Erythroblast (primary cell): ENCODE results near the gene KIF13A.

Experiments
- DNase-seq, 2 experiments: peaks; one replicate each; lab custom pipeline; 2025; lab: John Stamatoyannopoulos, UW
- GATA1 ChIP-seq: IDR thresholded peaks from 2 replicates; pipeline ENCODE4 v1.6.1; 2011; ENCODE audit warnings: low read depth, mild to moderate bottlenecking, control low read depth, low read length, moderate library complexity
- POLR2A ChIP-seq: IDR thresholded peaks from 2 replicates; pipeline ENCODE4 v1.6.1; 2011; ENCODE audit warnings: mild to moderate bottlenecking, low read length

KIF13A gene

GRCh38 chr6:18016698-18017097 is 29.3 kb upstream of the KIF13A start:
- no peak for DNase-seq
- TF ChIP-seq POLR2A (no peak), GATA1 (no peak)

- TF ChIP-seq POLR2A = no peak
- TF ChIP-seq GATA1 = no peak
- no peak for DNase-seq
Observed at GRCh38 chr6:18016133-18016532, 28.7 kb upstream of the KIF13A start.

GRCh38 chr6:18011287-18011686 is 23.9 kb upstream of the KIF13A start:
- TF ChIP-seq GATA1 (no peak), POLR2A (no peak)
- DNase-seq = no peak

- peak; percentile 24 to 27 for DNase-seq
Observed at GRCh38 chr6:18010540-18010939, 23.1 kb upstream of the KIF13A start.

DNA sequence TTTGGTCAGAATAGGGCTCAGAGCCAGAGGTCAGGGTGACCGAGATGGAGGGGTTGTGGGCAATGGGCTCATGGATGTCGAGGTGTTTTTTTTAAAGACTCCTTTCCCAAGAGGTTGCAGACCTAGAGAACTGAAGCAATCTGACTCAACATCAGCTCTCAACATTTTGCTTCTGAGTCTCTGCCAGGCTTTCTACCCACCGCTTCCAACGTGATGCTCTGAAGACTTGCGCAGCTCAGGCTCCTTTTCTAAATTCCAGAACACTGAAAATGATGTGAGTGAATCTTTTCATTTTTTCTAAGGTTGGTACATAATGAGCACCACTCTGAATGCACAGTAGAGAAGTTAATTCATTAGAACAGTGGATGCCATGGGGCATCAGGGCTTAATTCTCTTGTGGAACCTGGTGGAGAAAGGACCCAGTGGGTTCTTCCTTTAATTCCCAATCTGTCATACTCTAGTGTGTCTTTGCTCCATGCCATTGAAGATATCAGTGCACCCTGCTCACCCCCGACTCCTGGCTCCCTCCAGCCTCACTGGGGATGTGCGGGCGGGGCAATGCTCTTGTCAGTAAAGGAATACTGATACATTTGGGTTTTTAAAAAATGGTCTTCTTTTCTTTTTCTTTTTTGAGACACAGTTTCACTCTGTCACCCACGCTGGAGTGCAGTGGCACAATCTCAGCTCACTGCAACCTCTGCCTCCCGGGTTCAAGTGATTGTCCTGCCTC is 17.0 kb upstream of the KIF13A start:
- TF ChIP-seq POLR2A (no peak), GATA1 (no peak)
- no peak for DNase-seq

DNA sequence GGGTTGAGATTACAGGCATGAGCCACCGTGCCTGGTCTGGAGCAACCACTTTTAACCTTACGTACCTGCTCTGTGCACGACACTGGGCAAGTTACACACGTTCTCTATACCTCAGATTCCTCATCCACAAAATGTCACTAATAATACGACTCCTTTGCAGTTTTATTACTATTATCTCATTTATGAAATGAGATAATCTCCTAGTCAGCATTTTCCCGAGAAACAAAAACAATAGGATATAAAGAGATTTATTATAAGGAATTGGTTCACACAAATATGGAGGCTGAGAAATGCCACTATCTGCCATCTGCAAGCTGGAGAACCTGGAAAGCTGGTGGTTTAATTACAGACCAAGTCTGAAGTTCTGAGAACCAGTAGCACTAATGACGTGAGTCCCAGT is 12.0 kb upstream of the KIF13A start:
- TF ChIP-seq POLR2A = no peak
- no peak for TF ChIP-seq GATA1
- DNase-seq = no peak

- no peak for DNase-seq
- TF ChIP-seq GATA1 = no peak
- no peak for TF ChIP-seq POLR2A
Observed at GRCh38 chr6:17998442-17998841, 11.0 kb upstream of the KIF13A start.

DNA sequence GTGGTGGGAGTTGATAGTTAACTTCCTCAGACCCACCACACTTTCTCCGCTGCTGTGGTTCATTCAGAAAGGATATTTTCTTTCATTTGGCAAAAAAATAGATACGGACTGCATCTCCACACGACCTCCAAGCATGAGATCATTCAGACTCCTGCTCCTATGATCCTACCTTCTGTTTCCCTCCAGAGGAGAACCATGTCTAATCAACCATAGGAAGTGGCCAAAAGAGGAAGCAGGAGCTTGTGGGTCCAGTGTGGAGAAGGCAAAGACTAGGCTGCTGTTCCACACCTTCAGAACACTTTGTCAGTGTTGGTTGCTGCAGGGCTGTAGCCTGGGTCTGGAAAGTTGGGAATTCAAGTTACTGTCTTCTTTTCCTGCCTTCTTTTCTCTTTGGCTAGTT is 10.6 kb upstream of the KIF13A start:
- DNase-seq = no peak

DNA sequence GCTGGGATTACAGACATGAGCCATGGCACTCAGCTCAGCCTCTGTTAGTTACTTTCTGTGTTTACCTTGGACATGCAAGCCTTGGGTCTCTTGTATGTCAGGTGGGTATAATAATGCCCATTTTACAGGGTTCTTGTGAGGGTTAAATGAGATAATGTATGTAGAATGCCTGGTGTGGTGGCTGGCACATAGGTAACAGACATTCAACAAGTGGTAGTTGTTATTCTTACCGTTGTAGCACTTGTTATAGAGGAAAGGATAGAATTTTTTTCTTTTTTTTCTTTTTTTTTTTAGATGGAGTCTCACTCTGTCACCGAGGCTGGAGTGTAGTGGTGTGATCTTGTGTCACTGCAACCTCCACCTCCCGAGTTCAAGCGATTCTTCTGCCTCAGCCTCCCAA is 8.0 kb upstream of the KIF13A start:
- TF ChIP-seq GATA1 (no peak), POLR2A (no peak)
- no peak for DNase-seq

More for the DNA sequence above, 10.6 kb upstream of the KIF13A start:
- no peak for TF ChIP-seq GATA1
- no peak for TF ChIP-seq POLR2A

- no peak for DNase-seq
Observed at GRCh38 chr6:17994019-17994418, 6.6 kb upstream of the KIF13A start.

DNA sequence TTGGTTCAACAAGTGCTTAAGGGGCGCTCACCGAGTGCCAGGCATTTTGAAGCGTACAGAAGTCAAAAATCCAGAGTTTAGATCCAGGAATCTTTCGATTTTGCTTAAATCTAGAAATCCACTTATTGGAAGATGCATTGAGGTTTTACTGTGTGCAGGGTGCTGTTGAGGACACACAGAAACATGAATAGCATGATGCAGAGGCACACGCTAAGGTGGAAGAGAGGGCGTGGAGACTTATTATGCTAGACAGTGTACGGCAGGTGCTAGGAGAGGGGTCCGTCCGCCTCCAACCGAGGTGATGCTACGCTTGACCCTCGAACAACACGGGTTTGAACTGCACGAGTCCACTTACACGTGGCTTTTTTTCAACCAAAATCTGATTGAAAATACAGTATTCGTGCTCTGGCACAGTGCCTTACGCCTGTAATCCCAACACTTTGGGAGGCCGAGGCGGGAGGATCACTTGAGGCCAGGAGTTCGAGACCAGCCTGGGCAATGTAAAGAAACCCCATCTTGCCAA is 1.0 kb upstream of the KIF13A start:
- TF ChIP-seq GATA1 (no peak), POLR2A (no peak)
- no peak for DNase-seq

More at GRCh38 chr6:17994019-17994418, 6.6 kb upstream of the KIF13A start:
- TF ChIP-seq POLR2A (no peak), GATA1 (no peak)

DNA sequence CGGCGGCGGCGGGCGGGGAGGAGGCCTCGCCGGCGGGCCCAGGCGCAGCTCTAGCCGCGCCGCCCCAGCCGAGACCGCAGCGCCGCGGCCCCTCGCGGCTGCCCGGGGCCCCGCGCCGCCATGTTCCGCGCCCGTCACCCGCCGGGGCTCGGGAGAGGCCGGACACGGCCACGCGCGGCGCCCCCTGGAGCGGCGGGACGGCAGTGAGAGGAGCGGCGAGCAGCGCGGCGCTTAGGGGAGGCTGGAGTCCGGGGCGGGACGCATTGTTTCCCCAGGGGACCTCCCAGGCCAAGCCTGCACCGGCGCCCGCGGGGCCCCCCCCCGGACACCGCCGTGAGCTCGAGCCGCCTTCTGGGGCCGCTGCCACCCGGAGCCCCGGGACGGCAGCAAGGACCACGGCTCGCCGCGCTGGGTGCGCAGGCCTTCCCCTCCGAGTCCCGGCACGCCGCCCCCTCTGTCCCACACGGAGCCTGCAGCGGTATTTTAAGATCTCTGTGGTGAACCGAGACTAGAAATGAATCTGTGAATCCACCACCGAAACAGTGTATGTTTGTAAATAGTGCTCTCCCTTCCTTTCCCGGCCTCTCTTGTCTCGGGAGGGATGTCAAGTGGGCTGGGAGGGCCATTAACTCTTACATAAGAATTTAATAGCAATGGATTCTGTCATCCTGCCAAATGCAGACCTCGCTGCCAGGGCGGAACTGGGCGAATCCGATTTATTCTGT is 424 bp upstream of the KIF13A start:
- TF ChIP-seq POLR2A (peak; percentile 17), GATA1 (no peak)
- DNase-seq = peak; percentile 78 to 84

GRCh38 chr6:17986656-17987446 is 584 bp downstream of the KIF13A start:
- peak; percentile 66 to 76 for DNase-seq
- TF ChIP-seq GATA1 (no peak), POLR2A (peak; percentile 31)
